IPS-15b (cell line): ENCODE data around the gene DNAJB8.

Source experiments
- H3K27me3 ChIP-seq: one replicate; pipeline ENCODE4 v1.6.1; 2013; ENCODE audit warnings: low read length; ENCODE audit not compliant: control insufficient read depth, insufficient read depth
- H3K36me3 ChIP-seq: one replicate; pipeline ENCODE4 v1.6.1; 2013; ENCODE audit warnings: low read length; ENCODE audit not compliant: control insufficient read depth, insufficient read depth
- H3K4me1 ChIP-seq: one replicate; pipeline ENCODE4 v1.6.1; 2013; ENCODE audit warnings: mild to moderate bottlenecking, low read length; ENCODE audit not compliant: control insufficient read depth, insufficient read depth
- H3K4me3 ChIP-seq: one replicate; pipeline ENCODE4 v1.5.1; 2013; ENCODE audit warnings: low read depth, low read length
- H3K9ac ChIP-seq: one replicate; pipeline ENCODE4 v1.6.1; 2013; ENCODE audit warnings: low read depth, mild to moderate bottlenecking, low read length
- H3K9me3 ChIP-seq: one replicate; pipeline ENCODE4 v1.6.1; 2013; ENCODE audit warnings: mild to moderate bottlenecking, low read length; ENCODE audit not compliant: control insufficient read depth, insufficient read depth

DNAJB8 gene

DNA sequence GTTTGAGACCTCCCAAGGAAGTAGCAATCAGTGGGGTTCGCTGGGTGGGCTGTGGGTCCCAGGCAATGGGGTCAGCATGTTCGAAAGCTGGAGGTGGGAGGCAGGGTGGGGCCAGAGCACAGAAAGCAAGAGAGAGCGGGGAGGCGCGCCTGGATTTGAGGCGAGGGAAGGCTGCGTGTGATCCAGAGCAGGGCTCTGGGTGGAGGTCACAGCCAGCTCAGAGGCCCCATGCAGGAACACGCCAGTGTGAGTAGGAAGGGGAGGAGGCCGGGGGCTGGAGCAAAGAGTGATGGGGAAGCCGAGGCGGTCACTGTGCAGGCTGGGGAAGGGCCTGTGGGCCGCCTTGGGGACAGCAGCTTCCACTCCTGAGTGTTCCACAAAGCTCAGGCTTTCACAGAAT is 8.8 kb downstream of the DNAJB8 start:
- Histone ChIP-seq H3K4me1 (no peaks in the 10 kb centered on the region), H3K36me3 (no peaks in the 10 kb centered on the region), H3K4me3 (no peak overlapping the region), H3K9me3 (no peaks in the 10 kb centered on the region), H3K9ac (no peak overlapping the region), H3K27me3 (peaks cover 7% of the 10 kb centered on the region)

DNA sequence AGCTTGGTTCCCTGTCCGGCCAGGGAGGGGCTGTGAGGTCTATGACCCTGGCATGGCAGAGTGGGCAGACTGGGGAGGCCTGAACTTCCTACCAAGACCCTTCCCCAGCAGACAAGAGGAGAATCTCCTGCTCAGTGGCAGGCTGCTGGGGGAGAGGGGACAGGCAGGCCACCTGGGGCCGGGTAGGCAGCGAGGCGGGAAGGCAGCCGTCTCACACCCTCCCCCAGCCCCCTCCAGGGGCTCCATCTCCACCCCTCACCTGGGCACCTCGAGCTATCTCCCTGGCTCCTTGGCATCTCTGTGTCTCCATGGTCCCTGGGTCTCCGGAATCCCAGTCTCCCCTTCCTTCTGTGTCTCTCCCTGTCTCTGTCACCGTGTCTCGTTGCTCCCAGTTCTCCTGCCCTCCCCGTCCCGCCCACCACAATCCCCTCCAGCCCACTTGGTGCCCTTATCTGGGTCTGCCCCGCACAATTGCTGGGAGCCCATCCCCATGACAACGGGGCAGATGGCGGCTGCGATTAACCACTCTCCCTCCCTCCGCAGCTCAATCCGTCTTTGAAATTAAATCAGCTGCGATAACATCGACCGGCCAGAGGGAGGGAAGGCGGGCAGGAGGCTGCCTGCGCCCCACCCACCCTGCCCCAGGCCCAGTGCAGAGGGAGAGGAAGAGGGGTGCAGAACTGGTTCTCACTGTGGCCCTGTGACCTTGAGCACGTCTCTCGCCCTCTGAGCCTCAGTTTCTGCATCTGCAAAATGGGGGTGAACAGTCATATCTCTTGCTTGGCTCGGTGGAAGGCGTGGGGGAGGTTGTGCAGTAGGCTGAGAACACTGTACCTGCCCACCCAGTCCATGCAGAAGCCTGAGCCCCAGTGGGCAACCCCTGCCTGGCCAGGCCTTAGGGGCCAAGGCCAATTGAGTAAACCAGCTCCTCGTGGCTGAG is 9.6 kb downstream of the DNAJB8 start:
- Histone ChIP-seq H3K36me3 (no peaks in the 10 kb centered on the region), H3K4me3 (no peak overlapping the region), H3K4me1 (no peaks in the 10 kb centered on the region), H3K27me3 (peaks cover 7% of the 10 kb centered on the region), H3K9ac (no peak overlapping the region), H3K9me3 (no peaks in the 10 kb centered on the region)

DNA sequence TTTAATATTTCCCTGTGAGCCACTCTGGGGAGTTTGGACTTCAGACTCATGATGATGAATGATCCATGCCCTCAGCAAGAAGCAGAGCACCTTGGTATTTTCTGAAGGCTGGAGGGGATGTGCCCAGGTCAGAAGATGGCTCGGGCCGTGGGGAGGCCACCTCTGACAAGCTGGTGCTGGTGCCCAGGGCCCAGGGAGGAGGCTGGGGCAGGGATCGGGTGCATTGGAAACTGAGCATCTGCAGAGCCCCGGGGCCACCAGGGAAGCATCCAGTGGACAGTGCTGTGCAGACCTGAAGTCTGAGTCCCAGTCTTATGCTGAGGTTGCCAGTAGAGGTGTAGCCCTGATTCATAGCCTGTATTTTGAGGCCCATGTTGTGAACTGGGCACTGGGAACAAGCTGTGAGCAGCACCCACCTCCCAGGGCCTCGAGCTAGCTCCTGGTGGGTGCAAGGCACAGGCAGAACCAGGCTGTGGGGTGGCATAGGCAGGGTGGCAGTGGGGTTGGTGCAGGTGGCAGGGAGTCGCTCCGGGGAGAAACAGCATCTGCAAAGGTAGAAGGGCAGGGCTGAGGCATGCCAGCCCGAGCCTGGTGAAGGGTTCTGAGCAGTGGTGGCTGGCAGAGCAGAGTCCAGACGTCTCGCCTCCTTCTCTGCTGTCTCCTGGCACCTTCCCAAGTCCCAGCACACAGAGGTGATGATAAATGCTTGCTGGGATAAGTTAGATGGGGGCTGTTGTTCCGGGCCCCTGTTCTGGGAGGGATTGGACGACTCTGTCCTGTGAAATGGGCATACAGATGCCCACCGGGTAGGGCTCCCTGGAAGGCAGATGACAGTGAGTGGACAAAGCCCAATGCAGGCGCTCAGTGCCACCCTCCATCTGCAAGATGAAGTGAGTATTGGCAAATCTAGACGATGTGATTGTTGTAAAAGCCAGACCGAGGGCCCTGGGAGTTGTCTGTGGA is 10.6 kb downstream of the DNAJB8 start:
- no peak overlapping the region for H3K9ac ChIP-seq
- H3K9me3 ChIP-seq: no peaks in the 10 kb centered on the region
- peaks cover 7% of the 10 kb centered on the region for H3K27me3 ChIP-seq
- H3K36me3 ChIP-seq: no peaks in the 10 kb centered on the region
- H3K4me3 ChIP-seq: no peak overlapping the region
- no peaks in the 10 kb centered on the region for H3K4me1 ChIP-seq

DNA sequence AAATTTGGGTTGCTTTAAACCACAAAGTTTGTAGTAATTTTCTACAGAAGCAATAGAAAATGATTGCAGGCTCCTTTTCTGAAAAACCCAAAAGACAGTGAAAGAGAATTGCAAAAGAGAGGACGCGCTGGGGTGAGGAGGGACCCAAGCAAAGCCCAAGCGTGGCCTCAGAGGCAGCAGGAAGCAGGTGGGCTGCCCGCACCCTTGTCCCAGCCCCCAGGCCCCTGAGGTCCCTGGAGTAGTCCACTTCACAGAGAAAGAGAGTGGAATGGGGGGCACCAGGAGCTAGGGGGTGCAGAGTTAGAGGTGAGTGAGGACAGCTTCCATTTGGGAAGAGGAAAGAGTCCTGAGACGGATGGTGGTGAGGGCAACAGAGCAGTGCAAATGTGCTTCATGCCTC is 11.6 kb downstream of the DNAJB8 start:
- no peaks in the 10 kb centered on the region for H3K9me3 ChIP-seq
- H3K4me3 ChIP-seq: no peak overlapping the region
- no peak overlapping the region for H3K9ac ChIP-seq
- no peaks in the 10 kb centered on the region for H3K36me3 ChIP-seq
- H3K4me1 ChIP-seq: no peaks in the 10 kb centered on the region
- H3K27me3 ChIP-seq: peaks cover 9% of the 10 kb centered on the region

DNA sequence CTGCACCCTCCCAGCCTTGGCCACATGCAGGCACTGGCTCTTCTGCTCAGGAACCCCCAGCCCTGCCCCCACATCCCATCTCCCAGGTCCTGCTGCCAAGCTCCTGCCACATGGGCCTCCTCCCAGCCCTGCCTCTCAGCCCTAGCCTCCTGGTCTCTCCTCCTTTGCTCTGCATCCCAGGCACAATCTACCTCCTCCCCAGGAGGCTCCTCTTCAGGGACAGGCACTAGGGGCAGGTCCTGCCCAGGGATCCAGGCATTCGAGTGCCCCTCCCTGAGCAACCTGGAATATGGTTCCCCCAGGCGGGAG is 12.4 kb downstream of the DNAJB8 start:
- Histone ChIP-seq H3K4me1 (no peaks in the 10 kb centered on the region), H3K27me3 (peaks cover 9% of the 10 kb centered on the region), H3K4me3 (no peak overlapping the region), H3K9ac (no peak overlapping the region), H3K36me3 (no peaks in the 10 kb centered on the region), H3K9me3 (no peaks in the 10 kb centered on the region)

DNA sequence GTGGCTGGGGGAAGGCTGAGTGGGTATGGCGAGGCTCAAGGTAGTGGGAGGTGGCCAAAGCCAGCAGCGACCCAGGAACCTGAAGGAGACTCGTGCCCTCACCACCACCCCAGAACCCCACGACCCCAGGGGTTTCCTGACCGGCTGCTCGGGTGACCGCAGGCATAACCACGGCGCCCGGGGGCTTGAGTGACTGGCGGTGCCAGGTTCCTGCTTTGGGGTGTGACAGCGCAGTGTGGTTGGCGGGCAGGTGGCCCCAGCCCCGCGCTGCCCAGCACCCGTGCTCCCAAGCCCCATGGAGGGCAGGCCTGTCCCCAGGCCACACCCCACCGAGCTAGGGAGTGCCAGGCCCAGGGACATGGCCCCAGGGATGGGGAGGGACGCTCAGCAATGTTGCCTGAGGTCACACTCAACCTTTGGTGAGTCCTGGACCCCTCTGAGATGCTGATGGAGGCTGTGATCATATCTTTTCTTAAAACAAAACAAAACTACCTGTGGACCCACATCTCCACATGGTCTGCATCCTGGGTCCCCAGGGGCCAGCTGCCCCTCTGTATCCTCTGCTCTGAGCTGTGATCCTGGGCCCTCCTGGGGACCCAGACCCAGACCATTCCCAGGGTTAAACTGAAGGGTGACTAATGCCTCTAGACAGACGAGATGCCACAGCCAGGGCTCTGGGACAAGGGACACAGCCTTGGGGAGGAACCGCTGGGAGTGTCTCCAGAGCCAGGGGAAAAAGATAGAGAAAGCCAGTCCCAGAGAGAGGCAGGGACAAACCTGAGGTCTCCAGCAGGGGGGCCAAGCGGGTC is 13.0 kb downstream of the DNAJB8 start:
- peaks cover 9% of the 10 kb centered on the region for H3K27me3 ChIP-seq
- no peak overlapping the region for H3K4me3 ChIP-seq
- H3K4me1 ChIP-seq: no peaks in the 10 kb centered on the region
- H3K36me3 ChIP-seq: no peaks in the 10 kb centered on the region
- H3K9me3 ChIP-seq: no peaks in the 10 kb centered on the region
- no peak overlapping the region for H3K9ac ChIP-seq

DNA sequence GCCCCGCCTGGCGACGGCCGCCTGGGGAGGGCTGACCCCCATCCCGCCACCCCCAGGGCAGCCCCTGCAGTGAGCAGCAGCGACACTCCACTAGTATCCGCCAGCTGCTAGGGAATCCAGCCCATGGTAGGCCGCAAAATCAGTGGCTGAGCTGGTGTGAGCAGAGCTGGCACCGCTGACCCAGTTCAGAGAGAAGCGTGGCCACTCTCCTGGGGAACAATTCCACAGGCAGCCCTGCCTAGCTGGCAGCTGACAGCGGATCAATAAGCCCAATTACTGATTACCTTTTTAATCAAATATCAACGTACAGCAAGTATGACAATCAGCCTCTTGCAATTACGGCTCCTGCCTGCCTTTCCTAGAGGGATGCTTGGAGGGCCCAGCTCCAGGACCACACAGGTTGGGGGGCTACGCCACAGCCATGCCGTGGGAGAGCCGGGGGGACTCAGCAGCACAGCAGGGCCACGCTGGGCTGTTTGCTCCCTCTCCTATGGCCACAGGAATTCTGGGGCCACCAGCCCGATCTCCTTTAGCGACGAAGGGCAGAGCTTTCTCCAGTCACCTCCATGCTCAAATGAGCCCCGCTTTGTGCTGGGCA is 13.9 kb downstream of the DNAJB8 start:
- no peak overlapping the region for H3K4me3 ChIP-seq
- H3K36me3 ChIP-seq: no peaks in the 10 kb centered on the region
- H3K9ac ChIP-seq: no peak overlapping the region
- no peaks in the 10 kb centered on the region for H3K4me1 ChIP-seq
- no peaks in the 10 kb centered on the region for H3K9me3 ChIP-seq
- peaks cover 9% of the 10 kb centered on the region for H3K27me3 ChIP-seq

DNA sequence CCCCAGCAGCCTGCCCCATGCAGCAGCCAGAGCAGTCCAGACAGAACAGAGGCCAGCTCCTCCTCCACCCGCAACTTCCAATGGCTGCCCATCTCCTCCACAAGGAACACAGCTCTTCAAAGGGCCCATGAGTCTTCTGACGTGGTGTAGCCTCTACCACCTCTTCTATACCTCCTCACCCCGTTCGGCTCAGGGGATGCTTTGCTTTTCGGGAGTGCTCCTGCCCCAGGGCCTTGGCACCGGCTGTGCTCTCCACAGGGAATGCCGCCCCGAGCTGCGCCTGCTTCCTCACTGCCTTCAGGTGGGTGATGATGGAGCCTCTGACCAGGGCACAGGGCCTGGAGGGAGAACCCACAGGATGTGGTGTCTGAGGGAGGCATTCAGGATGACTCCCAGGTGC is 14.6 kb downstream of the DNAJB8 start:
- Histone ChIP-seq H3K9ac (no peak overlapping the region), H3K4me3 (no peak overlapping the region), H3K4me1 (no peaks in the 10 kb centered on the region), H3K9me3 (no peaks in the 10 kb centered on the region), H3K27me3 (peaks cover 13% of the 10 kb centered on the region), H3K36me3 (no peaks in the 10 kb centered on the region)

DNA sequence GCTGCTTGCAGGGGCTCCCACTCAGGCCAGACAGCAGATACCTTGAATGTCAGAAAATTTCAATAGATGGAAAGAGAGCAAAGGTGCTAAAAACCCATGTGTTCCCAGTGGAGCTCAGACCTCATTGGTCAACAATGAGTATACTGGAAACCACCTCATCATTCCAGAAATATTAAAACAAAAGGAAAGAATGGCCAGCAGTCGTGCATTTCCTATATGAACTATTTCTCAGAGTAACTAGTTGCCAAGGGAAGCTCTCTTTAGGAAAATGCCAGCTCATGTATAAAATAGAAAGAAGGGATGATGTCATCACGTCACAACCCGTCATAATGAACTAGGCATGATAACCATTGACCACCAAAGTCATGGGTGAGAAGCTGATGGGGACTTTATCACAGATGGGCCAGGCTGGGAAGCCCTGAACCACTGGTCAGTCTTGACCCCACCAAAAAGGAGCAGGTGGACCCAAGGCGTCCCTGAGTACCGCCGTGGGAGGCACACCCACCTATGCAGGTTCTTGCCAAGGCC is 17.5 kb downstream of the DNAJB8 start:
- Histone ChIP-seq H3K4me1 (no peaks in the 10 kb centered on the region), H3K9me3 (no peaks in the 10 kb centered on the region), H3K9ac (no peak overlapping the region), H3K4me3 (no peak overlapping the region), H3K36me3 (no peaks in the 10 kb centered on the region), H3K27me3 (peaks cover 6% of the 10 kb centered on the region)

DNA sequence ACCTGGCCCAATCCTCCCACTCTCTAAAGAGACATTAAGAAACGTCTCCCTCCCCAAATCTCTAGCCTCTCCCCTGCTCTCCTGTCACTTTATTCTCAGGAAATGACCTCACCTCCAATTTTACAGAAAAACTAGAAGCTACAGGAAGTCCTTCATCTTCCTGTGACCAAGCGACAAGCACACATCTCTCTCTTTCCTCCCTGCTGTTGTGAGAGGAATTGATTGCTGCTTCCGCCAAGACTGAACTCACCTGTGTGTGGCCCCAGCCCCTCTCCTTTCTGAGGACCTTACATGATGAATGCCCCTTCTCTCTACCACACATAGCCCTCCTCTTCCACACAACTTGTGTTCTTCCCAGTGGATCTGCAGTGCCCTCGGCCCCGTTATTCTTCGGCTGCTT is 18.2 kb downstream of the DNAJB8 start:
- peaks cover 6% of the 10 kb centered on the region for H3K27me3 ChIP-seq
- H3K4me1 ChIP-seq: no peaks in the 10 kb centered on the region
- no peak overlapping the region for H3K9ac ChIP-seq
- H3K9me3 ChIP-seq: no peaks in the 10 kb centered on the region
- no peaks in the 10 kb centered on the region for H3K36me3 ChIP-seq
- no peak overlapping the region for H3K4me3 ChIP-seq

DNA sequence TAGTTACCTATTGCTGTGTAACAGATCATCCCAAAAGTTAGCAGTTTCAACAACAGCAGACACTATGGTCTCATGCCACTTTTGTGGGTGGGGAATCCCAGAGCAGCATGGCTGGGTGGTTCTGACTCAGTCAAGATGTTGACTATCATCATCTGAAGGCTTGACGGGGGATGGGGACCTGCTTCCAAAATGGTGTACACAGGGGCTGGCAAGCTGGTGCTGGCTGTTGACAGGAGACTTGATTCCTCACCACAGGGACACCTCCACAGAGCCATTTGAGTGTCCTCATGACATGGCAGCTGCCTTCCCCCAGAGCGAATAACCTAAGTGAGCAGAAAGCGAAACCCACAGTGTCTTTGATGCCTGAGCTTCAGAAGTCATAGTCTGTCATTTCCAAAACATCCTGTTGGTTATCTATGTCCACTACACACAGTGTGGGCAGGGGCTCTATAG is 19.1 kb downstream of the DNAJB8 start:
- Histone ChIP-seq H3K27me3 (peaks cover 6% of the 10 kb centered on the region), H3K9ac (no peak overlapping the region), H3K4me1 (no peaks in the 10 kb centered on the region), H3K9me3 (no peaks in the 10 kb centered on the region), H3K4me3 (no peak overlapping the region), H3K36me3 (no peaks in the 10 kb centered on the region)
